Right atrium auricular region (tissue), 2 donors: ENCODE results near the gene PLA2G4F. TPM values are rescaled to one million over a fixed set of nuclear protein-coding genes. Genes with fewer than 3 reads are reported as not detected.

ENCODE experiments used
- DNase-seq: peaks from one replicate; pipeline ENCODE4 v3.0.0-alpha.2; 2019; ENCODE audit warnings: low spot score
- H3K27ac ChIP-seq, 2 donors: fragments of 200-600 bp; sonication (generic); 1 replicate in 1 of 2; 2 replicates in 1 of 2; pipeline ENCODE4 v1.5.1; 2016 to 2019
- H3K27me3 ChIP-seq, 2 donors: fragments of 200-600 bp; sonication (generic); one replicate each; pipeline versions ENCODE4 v1.5.1 to v1.6.0; 2017 to 2019
- H3K36me3 ChIP-seq: fragments of 200-600 bp; sonication (generic); one replicate; pipeline ENCODE4 v1.5.1; 2016
- H3K4me1 ChIP-seq, 2 donors: fragments of 200-600 bp; sonication (generic); one replicate each; pipeline versions ENCODE4 v1.5.1 to v1.6.0; 2017 to 2019
- H3K4me3 ChIP-seq, 2 donors: fragments of 200-600 bp; sonication (generic); 1 replicate in 1 of 2; 2 replicates in 1 of 2; pipeline ENCODE4 v1.5.1; 2017 to 2019; ENCODE audit warnings: mild to moderate bottlenecking in 1 of 2, moderate library complexity in 1 of 2
- H3K9me3 ChIP-seq, 2 donors: fragments of 200-600 bp; sonication (generic); one replicate each; pipeline ENCODE4 v1.5.1; 2019
- CTCF ChIP-seq, 2 donors: fragments of 200-600 bp; sonication (generic); IDR thresholded peaks; one replicate each; pipeline ENCODE4 v1.5.1; 2019; ENCODE audit warnings: antibody characterized with exemption in 2 of 2
- total RNA-seq, 2 donors: library from RNA; depleted of rRNA; stranded (reverse); fragments of >200 nt; gene quantifications; one replicate each; pipeline ENCODE4 v1.1.0, GENCODE V29; 2016

Gene PLA2G4F
- total RNA-seq, 2 donors from 2014 or later = 0.35 to 3.0 TPM

DNA sequence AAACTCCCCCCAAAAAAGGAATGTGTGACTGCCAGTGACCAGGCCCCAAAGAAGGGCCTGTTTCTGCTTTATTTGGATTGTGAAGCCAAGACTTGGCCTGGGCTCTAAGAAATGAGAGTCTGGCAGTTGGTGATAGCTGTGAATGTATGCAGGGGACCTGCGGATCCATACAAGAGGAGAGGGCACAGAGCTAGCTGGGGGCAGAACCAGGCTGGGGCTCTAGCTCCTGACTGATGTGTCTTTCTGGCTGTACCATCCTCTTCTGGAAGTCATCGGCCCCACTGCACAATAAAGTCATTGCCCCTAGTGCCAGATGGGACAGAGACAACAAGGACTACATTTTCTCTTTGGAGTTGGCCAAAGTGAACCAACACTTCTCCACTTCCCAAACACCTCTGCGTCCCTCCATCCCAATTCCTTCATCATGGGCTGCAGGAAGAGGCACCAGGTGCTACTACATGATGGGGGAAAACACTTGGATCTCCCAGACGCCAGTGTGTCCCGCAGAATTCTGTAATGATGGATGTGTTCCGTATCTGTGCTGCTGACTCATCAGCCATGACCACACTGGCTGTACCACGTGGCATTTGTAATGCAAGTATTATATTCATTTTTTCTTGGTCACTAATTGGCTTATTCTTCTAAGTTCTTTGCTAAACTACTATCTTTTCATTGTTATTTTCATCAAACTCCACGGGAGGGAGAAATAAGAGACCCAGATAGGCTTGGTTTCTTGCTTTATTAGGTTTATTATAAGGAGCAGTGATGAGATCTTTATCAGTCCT, 1.7 kb upstream of the PLA2G4F start:
- Histone ChIP-seq H3K9me3 (no peaks in the 10 kb centered on the region), H3K36me3 (peaks cover 40% of the 10 kb centered on the region), H3K27me3 (no peaks in the 10 kb centered on the region), H3K4me3 (no peak overlapping the region), H3K27ac (peak overlapping the region; percentile 76 to 78), H3K4me1 (peaks cover 0 to 35% of the 10 kb centered on the region in 2 donors)
- no peak for DNase-seq
- TF ChIP-seq CTCF (IDR thresholded peaks at IDR 0.05) = no peak

- no peak for DNase-seq
- Histone ChIP-seq H3K9me3 (no peaks in the 10 kb centered on the region), H3K4me3 (no peak overlapping the region), H3K36me3 (peaks cover 32% of the 10 kb centered on the region), H3K4me1 (peaks cover 0 to 35% of the 10 kb centered on the region in 2 donors), H3K27ac (no peak overlapping the region), H3K27me3 (no peaks in the 10 kb centered on the region)
- no peak for TF ChIP-seq CTCF (IDR thresholded peaks at IDR 0.05)
Measured at GRCh38 chr15:42157381-42157780, 945 bp upstream of the PLA2G4F start.

- peak overlapping the region; percentile 57 to 67 for H3K27ac ChIP-seq
- DNase-seq = no peak
- H3K4me1 ChIP-seq = peaks cover 0 to 46% of the 10 kb centered on the region in 2 donors
- no peak overlapping the region for H3K4me3 ChIP-seq
- H3K27me3 ChIP-seq = no peaks in the 10 kb centered on the region
- H3K9me3 ChIP-seq = no peaks in the 10 kb centered on the region
- peaks cover 15% of the 10 kb centered on the region for H3K36me3 ChIP-seq
- no peak for TF ChIP-seq CTCF (IDR thresholded peaks at IDR 0.05)
Measured at GRCh38 chr15:42155546-42156242, 742 bp downstream of the PLA2G4F start.

GRCh38 chr15:42154956-42155355, 1.5 kb downstream of the PLA2G4F start:
- H3K9me3 ChIP-seq = no peaks in the 10 kb centered on the region
- DNase-seq = no peak
- H3K4me3 ChIP-seq = no peak overlapping the region
- H3K27ac ChIP-seq = no peak overlapping the region
- H3K27me3 ChIP-seq = no peaks in the 10 kb centered on the region
- H3K4me1 ChIP-seq = peaks cover 0 to 44% of the 10 kb centered on the region in 2 donors
- peaks cover 8% of the 10 kb centered on the region for H3K36me3 ChIP-seq
- TF ChIP-seq CTCF (IDR thresholded peaks at IDR 0.05) = no peak

- Histone ChIP-seq H3K4me1 (peaks cover 0 to 39% of the 10 kb centered on the region in 2 donors), H3K9me3 (no peaks in the 10 kb centered on the region), H3K27ac (peak overlapping the region in 1 of 2 donors; percentile 74), H3K4me3 (no peak overlapping the region), H3K36me3 (peaks cover 2% of the 10 kb centered on the region), H3K27me3 (no peaks in the 10 kb centered on the region)
- TF ChIP-seq CTCF (IDR thresholded peaks at IDR 0.05) = no peak
- no peak for DNase-seq
Measured at GRCh38 chr15:42154212-42154941, 2.1 kb downstream of the PLA2G4F start.
